ENCODE data around the gene MYO1B.

Gene MYO1B

GRCh38 chr2:191245046-191245868 is at the start of gene MYO1B:
TSS of gene MYO1B (plus strand) at chr2:191245404. CDS start at chr2:191276896, 31,492 bp downstream.
- peak; percentile 59 for DNase-seq

DNA sequence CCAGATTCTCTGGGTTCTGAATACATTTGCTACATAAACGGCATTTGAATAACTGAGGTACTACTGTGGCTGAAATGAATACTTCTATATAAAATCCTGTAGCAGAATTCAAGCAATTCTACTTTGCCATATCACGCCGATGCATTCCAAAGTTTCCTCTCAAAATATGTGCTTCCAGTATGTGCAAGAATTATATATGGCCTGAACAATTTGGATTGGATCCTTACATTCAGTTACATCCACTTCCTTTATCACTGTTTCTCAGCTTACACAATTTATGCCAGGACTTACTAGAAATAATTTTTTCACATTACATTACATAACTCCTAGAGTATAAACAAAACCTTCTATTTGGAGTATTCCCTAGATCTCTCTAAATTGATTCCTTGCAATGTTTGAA is 48.1 kb upstream of the MYO1B start:
- DNase-seq: no peak

DNA sequence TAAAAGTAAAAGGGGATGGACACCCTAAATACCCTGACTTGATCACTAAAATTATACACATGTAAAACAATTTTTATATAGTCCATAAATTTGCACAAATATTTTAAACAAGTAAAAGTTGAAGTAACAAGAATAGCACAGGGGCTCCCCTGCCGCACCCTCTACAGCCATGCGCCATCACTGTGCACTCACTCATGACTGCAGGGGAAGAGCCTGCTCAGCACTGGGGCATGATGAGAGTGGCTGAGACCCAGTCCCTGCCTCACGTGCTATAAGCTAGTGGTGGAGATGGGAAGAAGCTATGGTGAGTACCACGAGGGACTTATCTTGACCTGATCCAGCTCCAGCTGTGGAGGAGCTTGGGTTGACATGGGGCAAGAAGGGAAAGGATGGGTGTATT is 46.9 kb upstream of the MYO1B start:
- no peak for DNase-seq

DNA sequence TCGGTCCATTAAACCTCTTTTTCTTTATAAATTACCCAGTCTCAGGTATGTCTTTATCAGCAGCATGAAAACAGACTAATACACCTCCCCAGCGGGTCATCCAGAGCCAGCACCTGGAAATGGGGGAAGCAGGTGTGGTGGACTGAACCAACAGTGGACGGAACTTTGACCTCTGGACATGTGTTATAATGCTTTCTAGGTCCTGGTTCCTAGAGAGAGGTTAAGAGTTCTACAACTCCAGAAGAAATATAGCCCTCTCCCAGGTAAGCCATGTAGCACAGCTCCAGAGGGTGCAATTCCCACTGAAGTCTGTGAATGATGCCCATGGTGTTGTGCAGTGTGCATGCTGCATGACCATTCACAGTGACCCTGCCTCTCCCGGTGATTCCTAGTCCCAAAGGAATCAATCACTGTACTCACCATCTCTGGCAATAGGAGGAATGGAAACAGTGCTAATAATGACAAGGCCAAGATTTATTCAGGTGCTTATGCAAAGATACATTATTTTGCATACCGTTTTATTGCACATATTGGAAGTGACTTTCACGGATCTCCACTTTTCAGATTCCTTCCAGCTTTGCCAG is 45.2 kb upstream of the MYO1B start:
- DNase-seq: no peak

DNA sequence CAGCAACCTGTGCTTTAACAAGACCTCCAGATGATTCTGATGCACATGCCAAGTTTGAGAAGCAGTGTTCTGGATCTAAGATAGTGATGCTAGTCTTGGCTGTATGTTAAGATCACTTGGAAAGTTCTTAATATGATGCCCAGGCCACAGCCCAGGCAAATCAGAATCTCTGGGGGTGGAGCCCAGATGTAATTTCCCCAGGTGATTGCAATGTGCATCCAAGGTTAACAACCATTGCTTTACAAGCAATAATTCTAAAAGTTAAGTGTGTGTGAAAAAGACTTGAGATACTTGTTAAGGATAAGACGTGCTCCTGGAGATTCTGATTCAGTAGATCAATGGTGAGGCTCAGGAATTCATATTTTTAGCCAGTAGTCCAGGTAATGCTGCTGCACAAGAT is 44.3 kb upstream of the MYO1B start:
- DNase-seq: no peak

GRCh38 chr2:191202209-191202721 is 42.9 kb upstream of the MYO1B start:
- DNase-seq: no peak

DNA sequence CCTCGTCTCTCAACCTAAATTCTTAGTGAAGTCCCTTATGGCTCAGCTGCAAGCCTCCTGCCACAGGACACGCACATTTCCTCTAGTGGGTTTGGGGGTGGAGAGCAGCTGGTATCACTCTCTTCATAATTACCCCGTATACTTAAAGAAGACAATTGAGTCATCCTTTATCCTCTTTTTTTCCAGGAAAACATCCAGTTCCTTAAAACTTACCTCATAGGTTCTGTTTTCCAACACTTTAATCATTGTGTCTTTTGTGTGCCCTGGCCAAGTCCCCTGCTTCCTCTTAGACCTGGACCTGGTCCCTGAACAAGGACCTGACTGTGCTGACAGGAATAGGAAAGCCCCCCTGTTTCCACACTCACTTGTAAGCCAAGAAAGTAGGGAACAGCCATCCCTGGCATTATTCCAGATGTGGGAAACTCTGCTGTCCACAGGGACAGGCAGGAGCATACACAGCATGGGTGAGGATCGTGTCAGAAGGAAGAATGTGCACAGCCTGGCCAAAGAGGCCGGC is 42.3 kb upstream of the MYO1B start:
- DNase-seq: peak; percentile 10

DNA sequence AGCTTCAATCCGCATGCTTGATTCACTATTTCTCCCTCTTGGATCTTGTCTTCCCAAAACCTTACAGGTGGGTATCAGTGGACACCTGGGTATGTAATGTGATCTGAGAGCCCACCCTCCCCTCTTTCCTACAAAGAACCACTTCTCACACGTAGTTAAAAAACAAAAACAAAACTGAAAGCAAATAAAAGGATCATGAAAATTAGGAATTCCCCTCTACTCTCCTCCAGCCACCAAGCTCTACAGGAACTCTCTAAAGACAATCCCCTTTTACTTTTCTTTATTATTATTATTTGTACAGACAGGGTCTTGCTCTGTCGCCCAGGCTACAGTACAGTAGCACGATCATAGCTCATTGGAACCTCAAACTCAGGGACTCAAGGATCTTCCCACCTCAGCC is 40.8 kb upstream of the MYO1B start:
- DNase-seq: no peak

DNA sequence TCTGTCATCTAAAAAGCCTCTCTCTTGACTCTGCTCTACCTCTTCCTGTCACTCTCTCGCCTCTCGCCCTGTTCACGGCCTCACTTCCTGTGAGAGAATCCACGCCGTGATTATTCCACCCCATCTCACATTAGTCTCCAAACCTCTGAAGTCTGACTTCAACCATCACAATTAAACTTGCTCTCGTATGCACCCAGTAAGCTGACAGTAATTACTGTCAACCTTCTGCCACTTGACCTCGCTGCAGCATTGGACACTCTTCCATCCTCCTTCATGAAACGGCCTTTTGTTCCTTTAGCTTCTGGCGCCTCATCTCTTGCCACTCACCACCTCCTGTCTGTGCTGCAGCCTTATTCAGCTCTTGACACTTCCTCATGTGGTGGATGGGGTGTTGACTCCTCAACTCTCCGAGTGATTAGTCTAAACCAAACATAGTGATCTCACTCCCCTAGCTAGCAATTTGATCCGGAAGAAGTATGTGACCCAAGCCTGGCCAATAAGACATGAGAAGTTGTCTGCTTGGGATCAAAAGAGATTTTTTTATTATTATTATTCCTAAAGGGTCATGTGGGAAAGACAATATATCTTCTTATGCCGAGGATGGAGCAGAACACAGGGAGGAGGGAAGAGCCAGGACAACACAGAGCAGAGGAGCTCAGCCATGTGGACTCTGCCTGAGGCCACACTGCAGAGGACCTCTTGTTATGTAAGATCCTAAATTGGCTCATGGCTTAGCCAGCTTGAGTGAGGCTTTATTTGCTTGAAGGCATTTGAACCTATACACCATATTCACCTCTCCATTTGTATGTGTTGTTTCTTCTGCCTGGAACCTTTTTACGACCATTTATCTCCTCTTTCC is 38.4 kb upstream of the MYO1B start:
- no peak for DNase-seq

- DNase-seq: no peak
Measured at GRCh38 chr2:191209340-191209739, 35.9 kb upstream of the MYO1B start.

DNA sequence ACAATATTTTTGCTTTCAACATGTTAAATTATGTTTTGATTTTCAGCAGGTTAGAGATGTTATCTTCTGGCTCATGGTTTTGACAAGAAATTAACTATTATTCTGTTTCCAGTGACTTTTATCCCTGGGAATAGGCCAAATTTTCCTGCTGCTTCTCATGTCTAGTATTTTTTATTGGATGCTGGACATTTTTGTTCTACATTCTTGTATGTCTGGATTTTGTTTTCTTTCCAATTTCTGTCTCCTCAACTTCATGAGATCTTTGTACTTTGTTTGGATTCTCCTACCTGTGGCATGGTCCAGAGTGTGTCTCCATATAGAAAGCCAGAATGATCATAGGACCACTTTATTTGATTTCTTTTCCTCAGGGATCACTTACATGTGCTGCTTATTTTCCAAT is 33.1 kb upstream of the MYO1B start:
- no peak for DNase-seq

- no peak for DNase-seq
Measured at GRCh38 chr2:191213333-191213732, 31.9 kb upstream of the MYO1B start.

- DNase-seq: no peak
Measured at GRCh38 chr2:191215230-191215629, 30.0 kb upstream of the MYO1B start.

- DNase-seq: no peak
Measured at GRCh38 chr2:191215666-191216065, 29.5 kb upstream of the MYO1B start.

DNA sequence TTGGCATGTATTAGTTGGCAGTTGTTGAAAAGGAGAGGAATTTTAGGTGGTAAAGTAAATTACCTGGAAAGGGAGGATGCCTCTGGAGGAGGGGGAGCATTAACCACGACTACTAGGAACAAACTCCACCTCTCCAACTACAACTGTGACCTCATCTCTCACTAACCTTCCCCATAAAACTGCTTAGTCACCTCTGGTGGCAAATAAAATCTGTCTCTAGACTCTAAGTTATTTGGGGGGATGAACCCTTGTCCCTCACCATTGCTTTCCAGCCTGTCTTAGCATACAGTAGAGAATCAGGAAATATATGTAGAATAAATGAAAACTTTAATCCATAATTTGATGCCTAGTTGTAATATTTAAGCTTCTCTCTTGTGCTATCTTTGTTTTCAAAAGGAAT is 27.6 kb upstream of the MYO1B start:
- DNase-seq: peak; percentile 19

- DNase-seq: peak; percentile 11
Measured at GRCh38 chr2:191218292-191218898, 26.8 kb upstream of the MYO1B start.

DNA sequence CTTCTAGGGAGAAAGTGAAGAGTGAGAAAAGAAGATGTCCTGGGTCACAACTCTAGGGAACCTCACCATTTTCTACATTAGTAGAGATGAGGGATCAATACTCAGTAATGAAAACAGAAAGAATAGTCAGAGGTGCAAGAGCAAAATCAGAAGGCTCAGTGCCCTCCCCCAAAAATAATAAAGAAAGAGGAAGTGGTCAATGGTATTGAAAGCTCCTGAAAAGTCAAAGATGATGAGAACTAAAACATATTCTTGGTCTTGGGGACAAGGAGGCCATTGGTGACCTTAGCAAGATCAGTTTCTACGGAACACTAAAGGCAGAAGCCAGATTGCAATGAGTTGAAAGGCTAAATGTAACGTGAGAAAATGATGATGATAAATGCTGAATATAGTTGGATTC is 24.5 kb upstream of the MYO1B start:
- no peak for DNase-seq

- DNase-seq: no peak
Measured at GRCh38 chr2:191221666-191222065, 23.5 kb upstream of the MYO1B start.

GRCh38 chr2:191222507-191222906 is 22.7 kb upstream of the MYO1B start:
- DNase-seq: no peak

DNA sequence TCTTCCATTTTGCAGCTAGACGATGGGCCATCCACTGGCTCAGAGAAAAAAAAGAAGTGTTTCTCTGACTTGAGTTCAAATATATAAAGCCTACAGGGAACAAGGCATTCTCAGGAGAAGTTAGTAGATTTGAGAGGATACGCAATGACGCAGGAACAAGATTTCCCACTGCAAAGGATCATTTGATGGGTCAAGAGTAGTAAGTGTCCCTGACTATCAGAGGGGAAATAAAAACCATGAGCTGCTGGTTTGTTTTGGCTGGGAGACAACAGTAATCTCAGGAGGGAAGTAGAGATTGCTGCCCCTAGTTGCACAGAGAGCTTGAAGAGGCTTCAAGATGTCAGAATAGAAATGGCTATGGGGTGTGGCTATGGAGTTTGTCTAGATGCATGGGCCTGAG is 22.3 kb upstream of the MYO1B start:
- no peak for DNase-seq

DNA sequence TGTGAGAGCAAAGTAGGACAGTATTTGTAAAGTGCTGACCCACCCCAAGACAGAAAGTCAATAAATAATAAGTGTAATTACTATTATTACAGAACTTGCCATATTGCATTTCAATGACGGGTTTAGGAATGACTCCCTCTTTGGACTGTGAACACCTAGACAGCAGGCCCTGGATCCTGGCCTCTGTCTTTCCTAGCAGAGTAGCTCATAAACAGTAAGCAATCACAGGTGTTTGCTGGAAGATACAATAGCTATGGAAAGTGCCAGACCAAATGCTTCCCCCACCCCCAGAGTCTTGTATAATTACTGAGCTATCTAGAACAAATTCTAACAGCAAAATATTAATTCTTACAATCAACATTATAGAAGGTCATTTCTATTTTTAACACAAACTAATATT is 20.1 kb upstream of the MYO1B start:
- DNase-seq: no peak

GRCh38 chr2:191225690-191226089 is 19.5 kb upstream of the MYO1B start:
- DNase-seq: no peak

DNA sequence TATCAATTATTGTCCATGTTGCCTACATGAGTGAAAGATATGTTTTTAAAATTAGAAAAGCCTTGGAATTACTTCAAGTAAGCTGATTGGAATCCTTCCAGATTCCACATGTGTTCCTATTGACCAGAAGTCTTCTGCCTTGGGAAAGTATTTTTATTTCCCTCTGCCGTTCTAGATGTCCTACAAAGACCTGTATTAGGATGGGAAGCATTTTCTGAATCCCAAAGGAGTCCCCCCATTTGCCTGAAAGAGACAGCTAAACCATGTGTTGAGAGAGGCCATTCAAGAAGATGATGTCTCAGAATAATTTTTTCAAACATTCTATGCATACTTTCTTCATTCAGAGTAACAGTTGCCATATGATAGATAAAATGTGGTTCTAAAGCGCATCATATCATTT is 19.0 kb upstream of the MYO1B start:
- no peak for DNase-seq

All from T1000 (cell line).